Activated CD4-positive, alpha-beta memory T cell treated with anti-CD3 and anti-CD28 coated beads, Interleukin-2, amount 10 ng/mL, durations not matched to agents 7 days and 5 days (primary cell): ENCODE data around the gene FITM1. TPM values are rescaled to one million over a fixed set of nuclear protein-coding genes. Genes with fewer than 3 reads are reported as not detected.

Experiments
- CTCF ChIA-PET: fragments of 350-600 bp; sonication (Branson Sonifier 250); formaldehyde crosslinking; loops from one replicate; lab custom pipeline; 2021; ENCODE audit warnings: antibody characterized with exemption, inconsistent platforms; lab: Charles Lee
- POLR2A ChIA-PET: fragments of 350-600 bp; sonication (Branson Sonifier 250); formaldehyde crosslinking; loops from one replicate; lab custom pipeline; 2021; ENCODE audit warnings: antibody characterized with exemption; lab: Charles Lee
- DNase-seq: peaks from one replicate; pipeline ENCODE4 v3.0.0-alpha.2; 2020
- H3K27ac Mint-ChIP-seq: one replicate; pipeline ENCODE4 v1.8.0; 2021; ENCODE audit warnings: mild to moderate bottlenecking, mixed read lengths
- H3K27me3 Mint-ChIP-seq: one replicate; pipeline ENCODE4 v1.8.0; 2021; ENCODE audit warnings: mixed read lengths
- H3K36me3 Mint-ChIP-seq: one replicate; pipeline ENCODE4 v1.8.0; 2021; ENCODE audit warnings: low read depth, mixed read lengths
- H3K4me1 Mint-ChIP-seq: one replicate; pipeline ENCODE4 v1.8.0; 2021; ENCODE audit warnings: mixed read lengths
- H3K4me3 Mint-ChIP-seq: one replicate; pipeline ENCODE4 v1.8.0; 2021; ENCODE audit warnings: mild to moderate bottlenecking, mixed read lengths
- H3K9me3 Mint-ChIP-seq: one replicate; pipeline ENCODE4 v1.8.0; 2021; ENCODE audit warnings: mixed read lengths
- total RNA-seq, 2 experiments: library from RNA; stranded (reverse); gene quantifications; one replicate each; pipeline ENCODE4 v1.2.3, GENCODE V29; 2021

FITM1 gene
- total RNA-seq, 2 experiments from 2014 or later: 1.3 to 1.4 TPM

- no peak for DNase-seq
- H3K36me3 Mint-ChIP-seq: peaks cover 48% of the 10 kb centered on the region
- no peak overlapping the region for H3K4me3 Mint-ChIP-seq
Observed at GRCh38 chr14:24123424-24124417, 6.7 kb upstream of the FITM1 start.

GRCh38 chr14:24126939-24127338, 3.5 kb upstream of the FITM1 start:
- no peak overlapping the region for H3K4me3 Mint-ChIP-seq
- peaks cover 2% of the 10 kb centered on the region for H3K4me1 Mint-ChIP-seq
- H3K9me3 Mint-ChIP-seq: no peaks in the 10 kb centered on the region
- no peak for DNase-seq
- H3K27me3 Mint-ChIP-seq: no peaks in the 10 kb centered on the region
- ChIA-PET POLR2A (interaction anchor here (1.2 to 6.2 kb wide), 6 partner anchors 9 to 34 kb away, joined by 3 to 44 read pairs (median 14); partner anchors contain the start of genes DCAF11, EMC9, IRF9 and NRL), CTCF (interaction anchor here (0.7 to 1.9 kb wide), 5 partner anchors 9 to 145 kb away, joined by 3 to 6 read pairs (median 5); partner anchors contain the start of genes DCAF11, NRL and PSME1)
- peaks cover 23% of the 10 kb centered on the region for H3K36me3 Mint-ChIP-seq
- no peak overlapping the region for H3K27ac Mint-ChIP-seq

More at GRCh38 chr14:24123424-24124417, 6.7 kb upstream of the FITM1 start:
- ChIA-PET POLR2A (interaction anchor here (4.7 to 12.4 kb wide), 3 partner anchors 9 to 37 kb away, joined by 15 to 448 read pairs (median 44); partner anchors contain the start of genes DCAF11, EMC9, FITM1 and IRF9), CTCF (interaction anchor here (1.1 to 1.5 kb wide), 3 partner anchors 9 to 15 kb away, joined by 3 to 5 read pairs (median 4); partner anchors contain the start of genes DCAF11, NRL and PSME1)
- no peak overlapping the region for H3K27ac Mint-ChIP-seq
- no peaks in the 10 kb centered on the region for H3K9me3 Mint-ChIP-seq
- no peaks in the 10 kb centered on the region for H3K27me3 Mint-ChIP-seq
- H3K4me1 Mint-ChIP-seq: no peaks in the 10 kb centered on the region

- Mint-ChIP-seq H3K4me1 (peaks cover 7% of the 10 kb centered on the region), H3K4me3 (no peak overlapping the region), H3K36me3 (peaks cover 23% of the 10 kb centered on the region), H3K27ac (no peak overlapping the region), H3K27me3 (no peaks in the 10 kb centered on the region), H3K9me3 (no peaks in the 10 kb centered on the region)
- ChIA-PET CTCF (interaction anchor here (0.9 to 1.9 kb wide), 2 partner anchors 8 to 12 kb away, joined by 3 to 5 read pairs; partner anchors contain the start of gene PSME1), POLR2A (interaction anchor here (2.5 to 6.2 kb wide), 4 partner anchors 10 to 34 kb away, joined by 14 to 44 read pairs (median 15); partner anchors contain the start of genes DCAF11, EMC9, IRF9 and NRL)
- DNase-seq: no peak
Observed at GRCh38 chr14:24127673-24128072, 2.8 kb upstream of the FITM1 start.

GRCh38 chr14:24129410-24129998, 955 bp upstream of the FITM1 start:
- H3K4me1 Mint-ChIP-seq: peaks cover 12% of the 10 kb centered on the region
- H3K36me3 Mint-ChIP-seq: peaks cover 8% of the 10 kb centered on the region
- H3K27me3 Mint-ChIP-seq: no peaks in the 10 kb centered on the region
- no peaks in the 10 kb centered on the region for H3K9me3 Mint-ChIP-seq
- no peak overlapping the region for H3K4me3 Mint-ChIP-seq
- no peak for DNase-seq
- ChIA-PET CTCF (no interaction called here), POLR2A (interaction anchor here (0.8 to 21.4 kb wide), 4 partner anchors 10 to 36 kb away, joined by 3 to 448 read pairs (median 4); partner anchors contain the start of genes DCAF11, IRF9, NRL and PCK2)
- no peak overlapping the region for H3K27ac Mint-ChIP-seq

GRCh38 chr14:24130717-24131548, 474 bp downstream of the FITM1 start:
- POLR2A ChIA-PET: interaction anchor here (0.8 to 21.4 kb wide), 4 partner anchors 10 to 73 kb away, joined by 3 to 448 read pairs (median 4); partner anchors contain the start of genes DCAF11, IRF9 and NRL
- H3K4me3 Mint-ChIP-seq: no peak overlapping the region
- no peak for DNase-seq
- no peak overlapping the region for H3K27ac Mint-ChIP-seq
- CTCF ChIA-PET: no interaction called here
- H3K9me3 Mint-ChIP-seq: no peaks in the 10 kb centered on the region
- no peaks in the 10 kb centered on the region for H3K27me3 Mint-ChIP-seq
- H3K4me1 Mint-ChIP-seq: peaks cover 19% of the 10 kb centered on the region
- H3K36me3 Mint-ChIP-seq: peaks cover 5% of the 10 kb centered on the region

- Mint-ChIP-seq H3K36me3 (peaks cover 5% of the 10 kb centered on the region), H3K4me3 (no peak overlapping the region), H3K27ac (no peak overlapping the region), H3K4me1 (peaks cover 19% of the 10 kb centered on the region), H3K9me3 (no peaks in the 10 kb centered on the region), H3K27me3 (no peaks in the 10 kb centered on the region)
- ChIA-PET POLR2A (interaction anchor here (1.3 to 21.4 kb wide), 5 partner anchors 9 to 73 kb away, joined by 3 to 448 read pairs (median 5); partner anchors contain the start of genes DCAF11, EMC9, IRF9 and NRL), CTCF (interaction anchor here (1.4 kb wide), 1 partner anchor 30 kb away, joined by 5 read pairs; the partner anchor contains the start of gene IRF9)
- DNase-seq: no peak
Observed at GRCh38 chr14:24131549-24131966, 1.1 kb downstream of the FITM1 start.

GRCh38 chr14:24132061-24132685, 1.7 kb downstream of the FITM1 start:
- peaks cover 24% of the 10 kb centered on the region for H3K4me1 Mint-ChIP-seq
- POLR2A ChIA-PET: interaction anchor here (0.6 to 21.4 kb wide), 8 partner anchors 9 to 298 kb away, joined by 3 to 448 read pairs (median 4); partner anchors contain the start of genes CHMP4A, DCAF11, EMC9 and IPO4
- no peaks in the 10 kb centered on the region for H3K27me3 Mint-ChIP-seq
- CTCF ChIA-PET: interaction anchor here (1.1 to 1.4 kb wide), 2 partner anchors 17 to 29 kb away, joined by 3 to 5 read pairs; partner anchors contain the start of genes DCAF11, IRF9 and NRL
- peaks cover 10% of the 10 kb centered on the region for H3K36me3 Mint-ChIP-seq
- no peaks in the 10 kb centered on the region for H3K9me3 Mint-ChIP-seq
- H3K4me3 Mint-ChIP-seq: no peak overlapping the region
- DNase-seq: no peak
- peak overlapping the region; percentile 4 for H3K27ac Mint-ChIP-seq

GRCh38 chr14:24132976-24133375, 2.5 kb downstream of the FITM1 start:
- ChIA-PET POLR2A (interaction anchor here (0.8 to 21.4 kb wide), 8 partner anchors 8 to 297 kb away, joined by 3 to 448 read pairs (median 4); partner anchors contain the start of genes CHMP4A, DCAF11, EMC9 and IRF9), CTCF (interaction anchor here (1.1 to 1.9 kb wide), 4 partner anchors 18 to 75 kb away, joined by 3 to 7 read pairs (median 6); partner anchors contain the start of genes DCAF11, IRF9 and NRL)
- H3K4me1 Mint-ChIP-seq: peaks cover 32% of the 10 kb centered on the region
- DNase-seq: no peak
- H3K27ac Mint-ChIP-seq: no peak overlapping the region
- no peaks in the 10 kb centered on the region for H3K27me3 Mint-ChIP-seq
- H3K4me3 Mint-ChIP-seq: no peak overlapping the region
- H3K36me3 Mint-ChIP-seq: peaks cover 15% of the 10 kb centered on the region
- no peaks in the 10 kb centered on the region for H3K9me3 Mint-ChIP-seq

GRCh38 chr14:24133735-24134134, 3.3 kb downstream of the FITM1 start:
- POLR2A ChIA-PET: interaction anchor here (0.6 to 21.4 kb wide), 5 partner anchors 12 to 167 kb away, joined by 3 to 448 read pairs (median 4); partner anchors contain the start of genes DCAF11, IRF9, NRL and PSME2
- H3K27ac Mint-ChIP-seq: no peak overlapping the region
- H3K4me3 Mint-ChIP-seq: no peak overlapping the region
- H3K9me3 Mint-ChIP-seq: no peaks in the 10 kb centered on the region
- no peaks in the 10 kb centered on the region for H3K27me3 Mint-ChIP-seq
- H3K36me3 Mint-ChIP-seq: peaks cover 22% of the 10 kb centered on the region
- CTCF ChIA-PET: interaction anchor here (1.7 to 1.9 kb wide), 2 partner anchors 25 to 76 kb away, joined by 7 read pairs; no protein-coding TSS in a partner anchor
- peaks cover 40% of the 10 kb centered on the region for H3K4me1 Mint-ChIP-seq
- DNase-seq: no peak

GRCh38 chr14:24135584-24135833, 5.0 kb downstream of the FITM1 start:
- Mint-ChIP-seq H3K36me3 (peaks cover 37% of the 10 kb centered on the region), H3K4me1 (peaks cover 52% of the 10 kb centered on the region), H3K4me3 (peak overlapping the region; percentile 93), H3K9me3 (no peaks in the 10 kb centered on the region), H3K27me3 (no peaks in the 10 kb centered on the region), H3K27ac (peak overlapping the region; percentile 74)
- POLR2A ChIA-PET: interaction anchor here (1.0 to 21.4 kb wide), 21 partner anchors 9 to 296 kb away, joined by 3 to 652 read pairs (median 8); partner anchors contain the start of genes CHMP4A, DCAF11, DHRS1 and IPO4
- no peak for DNase-seq
- CTCF ChIA-PET: interaction anchor here (1.0 to 3.5 kb wide), 10 partner anchors 9 to 55 kb away, joined by 4 to 25 read pairs (median 6); partner anchors contain the start of genes DCAF11, IRF9, NRL and PCK2
